ENCODE measurements around the gene FOXK2. TPM values are rescaled to one million over a fixed set of nuclear protein-coding genes. Genes with fewer than 3 reads are reported as not detected.

The FOXK2 gene
- total RNA-seq, 2 experiments from 2014 or later, result 32.5 to 33.7 TPM

GRCh38 chr17:82633343-82633742 is 113.8 kb downstream of the FOXK2 start:
- Mint-ChIP-seq H3K4me3 (no peak overlapping the region), H3K27ac (no peak overlapping the region), H3K36me3 (ENCODE audit: low read depth) (peaks cover 56% of the 10 kb centered on the region), H3K9me3 (no peaks in the 10 kb centered on the region), H3K27me3 (no peaks in the 10 kb centered on the region), H3K4me1 (ENCODE audit: low read depth) (peaks cover 7% of the 10 kb centered on the region)
- intact Hi-C loops (cut with DNase I, micrococcal nuclease), result no loop called here
- ATAC-seq (ENCODE audit: poor library complexity) (no peak), DNase-seq (no peak)
- Histone ChIP-seq H3K27ac (ENCODE audit: low read depth in 1 of 2, low read length in 2 of 2) (no peak overlapping the region), H3K9me3 (ENCODE audit: control insufficient read depth in 1 of 2, insufficient read depth in 1 of 2, low read length in 2 of 2) (no peaks in the 10 kb centered on the region), H3K27me3 (ENCODE audit: control insufficient read depth in 1 of 2, insufficient read depth in 2 of 2, low read length in 2 of 2) (no peaks in the 10 kb centered on the region), H3K4me1 (ENCODE audit: insufficient read depth, low read length) (peaks cover 3% of the 10 kb centered on the region), H3K36me3 (ENCODE audit: insufficient read depth, low read length) (peaks cover 45% of the 10 kb centered on the region), H3K4me3 (ENCODE audit: low read length) (no peak overlapping the region)
- TF ChIP-seq CTCF (IDR thresholded peaks at IDR 0.05), result no peak
- ChIA-PET POLR2A (no interaction called here), CTCF (no interaction called here)

GRCh38 chr17:82636626-82637598 is 117.4 kb downstream of the FOXK2 start:
- Mint-ChIP-seq H3K36me3 (ENCODE audit: low read depth) (peaks cover 58% of the 10 kb centered on the region), H3K9me3 (no peaks in the 10 kb centered on the region), H3K27me3 (no peaks in the 10 kb centered on the region), H3K27ac (no peak overlapping the region), H3K4me1 (ENCODE audit: low read depth) (peaks cover 5% of the 10 kb centered on the region), H3K4me3 (no peak overlapping the region)
- Histone ChIP-seq H3K4me1 (ENCODE audit: insufficient read depth, low read length) (peaks cover 21% of the 10 kb centered on the region), H3K27ac (ENCODE audit: low read depth in 1 of 2, low read length in 2 of 2) (no peak overlapping the region), H3K36me3 (ENCODE audit: insufficient read depth, low read length) (peaks cover 50% of the 10 kb centered on the region), H3K9me3 (ENCODE audit: control insufficient read depth in 1 of 2, insufficient read depth in 1 of 2, low read length in 2 of 2) (no peaks in the 10 kb centered on the region), H3K27me3 (ENCODE audit: control insufficient read depth in 1 of 2, insufficient read depth in 2 of 2, low read length in 2 of 2) (no peaks in the 10 kb centered on the region), H3K4me3 (ENCODE audit: low read length) (no peak overlapping the region)
- ATAC-seq (ENCODE audit: poor library complexity), result no peak
- ChIA-PET POLR2A (no interaction called here), CTCF (no interaction called here)
- intact Hi-C loops (cut with DNase I, micrococcal nuclease), result no loop called here
- DNase-seq, result no peak
- TF ChIP-seq CTCF (IDR thresholded peaks at IDR 0.05), result no peak

- peaks cover 65% of the 10 kb centered on the region for H3K36me3 Mint-ChIP-seq (ENCODE audit: low read depth)
- peaks cover 12% of the 10 kb centered on the region for H3K4me1 Mint-ChIP-seq (ENCODE audit: low read depth)
- H3K9me3 ChIP-seq (ENCODE audit: control insufficient read depth in 1 of 2, insufficient read depth in 1 of 2, low read length in 2 of 2), result no peaks in the 10 kb centered on the region
- H3K4me1 ChIP-seq (ENCODE audit: insufficient read depth, low read length), result peaks cover 22% of the 10 kb centered on the region
- ATAC-seq (ENCODE audit: poor library complexity), result no peak
- H3K4me3 ChIP-seq (ENCODE audit: low read length), result no peak overlapping the region
- no peak overlapping the region for H3K4me3 Mint-ChIP-seq
- intact Hi-C loops (cut with DNase I, micrococcal nuclease), result no loop called here
- no peak overlapping the region for H3K27ac Mint-ChIP-seq
- TF ChIP-seq CTCF (IDR thresholded peaks at IDR 0.05), result no peak
- no peaks in the 10 kb centered on the region for H3K27me3 Mint-ChIP-seq
- no peak overlapping the region for H3K27ac ChIP-seq (ENCODE audit: low read depth in 1 of 2, low read length in 2 of 2)
- CTCF ChIA-PET, result no interaction called here
- H3K27me3 ChIP-seq (ENCODE audit: control insufficient read depth in 1 of 2, insufficient read depth in 2 of 2, low read length in 2 of 2), result no peaks in the 10 kb centered on the region
- POLR2A ChIA-PET, result no interaction called here
- H3K9me3 Mint-ChIP-seq, result no peaks in the 10 kb centered on the region
- peaks cover 56% of the 10 kb centered on the region for H3K36me3 ChIP-seq (ENCODE audit: insufficient read depth, low read length)
- no peak for DNase-seq
Observed at GRCh38 chr17:82638183-82638773, 118.7 kb downstream of the FOXK2 start.

All from CD4-positive, alpha-beta T cell (primary cell).